ENCODE measurements around the gene LIFR. TPM values are rescaled to one million over a fixed set of nuclear protein-coding genes. Genes with fewer than 3 reads are reported as not detected.

Gene LIFR
- total RNA-seq, 1 donor from 2014 or later, result 16.0 TPM

DNA sequence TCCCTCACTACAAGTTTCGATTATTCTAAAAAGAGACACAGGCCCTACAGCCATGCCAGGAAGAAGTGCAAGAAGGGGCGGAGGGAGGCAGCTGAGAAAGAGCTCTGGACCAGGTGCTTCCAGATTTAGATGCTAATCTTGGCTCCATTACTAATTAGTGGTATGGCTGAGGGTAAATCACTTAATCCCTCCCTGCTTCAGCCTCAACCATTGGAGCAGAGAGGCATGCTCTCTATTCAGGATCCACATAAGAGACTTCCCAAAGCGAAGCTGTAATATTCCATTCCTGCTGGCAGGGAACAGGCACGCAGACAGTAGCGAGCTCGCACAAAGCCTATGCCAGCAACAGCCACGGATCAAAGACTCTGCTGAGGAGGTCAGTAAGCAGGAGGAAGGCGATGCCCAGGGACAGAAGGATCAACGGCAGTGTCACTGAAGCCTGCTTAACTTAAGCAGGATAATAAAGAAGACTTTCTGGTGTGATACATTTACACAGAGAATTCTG, 24.2 kb downstream of the LIFR start:
- Mint-ChIP-seq H3K4me3 (ENCODE audit: unreplicated experiment) (no peak overlapping the region), H3K36me3 (ENCODE audit: low read depth, unreplicated experiment) (peaks cover 8% of the 10 kb centered on the region), H3K27me3 (ENCODE audit: low read depth, unreplicated experiment) (no peaks in the 10 kb centered on the region), H3K4me1 (ENCODE audit: low read depth, unreplicated experiment) (peaks cover 11% of the 10 kb centered on the region), H3K9me3 (ENCODE audit: unreplicated experiment) (peaks cover 3% of the 10 kb centered on the region), H3K27ac (ENCODE audit: unreplicated experiment) (no peak overlapping the region)
- peaks cover 22% of the 10 kb centered on the region for H3K79me2 ChIP-seq (ENCODE audit: insufficient read depth, low read length)
- H3K9me3 ChIP-seq (ENCODE audit: insufficient read depth, low read depth, low read length), result peaks cover 5% of the 10 kb centered on the region
- no peak overlapping the region for H3K9ac ChIP-seq (ENCODE audit: low read length)
- no peak overlapping the region for H2AFZ ChIP-seq (ENCODE audit: low read depth, low read length)
- peaks cover 10% of the 10 kb centered on the region for H4K20me1 ChIP-seq (ENCODE audit: insufficient read depth, low read length)
- FAIRE-seq (no peak), DNase-seq (ENCODE audit: low read depth) (no peak)
- H3K4me2 ChIP-seq (ENCODE audit: low read length), result no peak overlapping the region
- H3K27ac ChIP-seq (ENCODE audit: low read depth, low read length), result no peak overlapping the region
- H3K27me3 ChIP-seq (ENCODE audit: insufficient read depth, low read length), result no peaks in the 10 kb centered on the region
- no peaks in the 10 kb centered on the region for H3K36me3 ChIP-seq (ENCODE audit: insufficient read depth, low read length)
- no peak for TF ChIP-seq EZH2 (IDR thresholded peaks at IDR 0.05; ENCODE audit: insufficient read depth, low read length)
- TF ChIP-seq, protein P1, sequence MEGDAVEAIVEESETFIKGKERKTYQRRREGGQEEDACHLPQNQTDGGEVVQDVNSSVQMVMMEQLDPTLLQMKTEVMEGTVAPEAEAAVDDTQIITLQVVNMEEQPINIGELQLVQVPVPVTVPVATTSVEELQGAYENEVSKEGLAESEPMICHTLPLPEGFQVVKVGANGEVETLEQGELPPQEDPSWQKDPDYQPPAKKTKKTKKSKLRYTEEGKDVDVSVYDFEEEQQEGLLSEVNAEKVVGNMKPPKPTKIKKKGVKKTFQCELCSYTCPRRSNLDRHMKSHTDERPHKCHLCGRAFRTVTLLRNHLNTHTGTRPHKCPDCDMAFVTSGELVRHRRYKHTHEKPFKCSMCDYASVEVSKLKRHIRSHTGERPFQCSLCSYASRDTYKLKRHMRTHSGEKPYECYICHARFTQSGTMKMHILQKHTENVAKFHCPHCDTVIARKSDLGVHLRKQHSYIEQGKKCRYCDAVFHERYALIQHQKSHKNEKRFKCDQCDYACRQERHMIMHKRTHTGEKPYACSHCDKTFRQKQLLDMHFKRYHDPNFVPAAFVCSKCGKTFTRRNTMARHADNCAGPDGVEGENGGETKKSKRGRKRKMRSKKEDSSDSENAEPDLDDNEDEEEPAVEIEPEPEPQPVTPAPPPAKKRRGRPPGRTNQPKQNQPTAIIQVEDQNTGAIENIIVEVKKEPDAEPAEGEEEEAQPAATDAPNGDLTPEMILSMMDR (IDR thresholded peaks at IDR 0.05; ENCODE audit: insufficient read depth, low read depth, low read length), result no peak
- H3K4me3 ChIP-seq (ENCODE audit: insufficient read depth, low read depth, low read length), result no peak overlapping the region
- no peaks in the 10 kb centered on the region for H3K4me1 ChIP-seq (ENCODE audit: insufficient read depth, low read length)

DNA sequence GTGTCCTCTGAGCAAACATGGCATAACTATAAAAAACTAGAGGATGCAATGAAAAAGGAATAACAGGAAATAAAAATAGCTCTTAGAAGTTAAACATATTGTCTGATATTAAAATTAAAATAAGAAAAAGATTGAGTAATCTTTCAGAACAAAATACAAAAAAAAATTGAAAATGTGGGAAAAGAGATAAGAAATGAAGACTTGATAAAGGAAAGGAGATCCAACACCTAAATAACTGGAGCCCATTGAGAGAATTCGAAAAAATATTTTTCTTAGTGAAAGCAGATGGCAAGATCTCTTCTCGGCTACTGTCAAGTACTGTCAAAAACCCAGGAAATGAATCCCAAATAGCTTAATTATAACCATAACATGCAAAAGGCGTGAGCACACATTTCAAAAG, 24.9 kb downstream of the LIFR start:
- no peak overlapping the region for H3K4me2 ChIP-seq (ENCODE audit: low read length)
- no peak for FAIRE-seq
- TF ChIP-seq EZH2 (IDR thresholded peaks at IDR 0.05; ENCODE audit: insufficient read depth, low read length), result no peak
- TF ChIP-seq, protein P1 (IDR thresholded peaks at IDR 0.05; ENCODE audit: insufficient read depth, low read depth, low read length), result no peak
- no peaks in the 10 kb centered on the region for H3K4me1 ChIP-seq (ENCODE audit: insufficient read depth, low read length)
- peaks cover 19% of the 10 kb centered on the region for H3K79me2 ChIP-seq (ENCODE audit: insufficient read depth, low read length)
- Mint-ChIP-seq H3K27ac (ENCODE audit: unreplicated experiment) (no peak overlapping the region), H3K4me3 (ENCODE audit: unreplicated experiment) (no peak overlapping the region), H3K4me1 (ENCODE audit: low read depth, unreplicated experiment) (peaks cover 8% of the 10 kb centered on the region), H3K27me3 (ENCODE audit: low read depth, unreplicated experiment) (no peaks in the 10 kb centered on the region), H3K36me3 (ENCODE audit: low read depth, unreplicated experiment) (peaks cover 11% of the 10 kb centered on the region), H3K9me3 (ENCODE audit: unreplicated experiment) (peaks cover 3% of the 10 kb centered on the region)
- DNase-seq (ENCODE audit: low read depth), result no peak
- no peaks in the 10 kb centered on the region for H3K36me3 ChIP-seq (ENCODE audit: insufficient read depth, low read length)
- no peak overlapping the region for H3K4me3 ChIP-seq (ENCODE audit: insufficient read depth, low read depth, low read length)
- H3K9me3 ChIP-seq (ENCODE audit: insufficient read depth, low read depth, low read length), result peaks cover 5% of the 10 kb centered on the region
- H3K9ac ChIP-seq (ENCODE audit: low read length), result no peak overlapping the region
- H2AFZ ChIP-seq (ENCODE audit: low read depth, low read length), result no peak overlapping the region
- peaks cover 10% of the 10 kb centered on the region for H4K20me1 ChIP-seq (ENCODE audit: insufficient read depth, low read length)
- H3K27ac ChIP-seq (ENCODE audit: low read depth, low read length), result no peak overlapping the region
- no peaks in the 10 kb centered on the region for H3K27me3 ChIP-seq (ENCODE audit: insufficient read depth, low read length)

DNA sequence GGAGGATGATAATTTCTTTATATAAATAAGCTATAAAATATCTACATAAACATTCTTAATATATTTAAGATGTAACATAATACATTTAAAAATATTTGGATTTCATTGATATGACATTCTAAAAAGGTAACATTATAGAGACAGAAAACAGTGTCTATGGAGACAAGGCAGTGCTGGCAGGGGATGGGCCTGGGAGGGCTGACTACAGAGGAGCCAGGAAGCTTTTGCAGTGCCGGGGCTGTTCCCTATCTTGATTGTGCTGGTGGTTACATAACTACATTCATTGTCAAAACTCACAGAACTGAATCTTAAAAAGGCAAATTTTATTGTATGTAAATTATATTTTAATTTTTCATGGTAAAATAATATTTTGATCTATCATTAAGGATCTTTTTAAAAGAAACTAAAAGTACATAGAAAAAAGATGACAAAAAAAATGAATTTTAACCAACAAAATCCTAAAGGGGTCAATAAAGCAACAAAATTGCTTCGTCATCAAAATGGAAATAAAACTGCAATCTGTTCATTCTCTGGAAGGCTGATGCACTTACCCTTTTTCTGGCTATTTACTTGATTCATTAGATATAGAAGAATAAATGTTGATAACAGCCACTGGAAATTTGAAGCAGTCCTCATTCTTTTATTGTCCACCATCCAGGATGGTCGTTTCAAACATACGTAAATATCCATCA, 26.3 kb downstream of the LIFR start:
- Mint-ChIP-seq H3K36me3 (ENCODE audit: low read depth, unreplicated experiment) (peaks cover 12% of the 10 kb centered on the region), H3K4me1 (ENCODE audit: low read depth, unreplicated experiment) (peaks cover 8% of the 10 kb centered on the region), H3K27me3 (ENCODE audit: low read depth, unreplicated experiment) (no peaks in the 10 kb centered on the region), H3K27ac (ENCODE audit: unreplicated experiment) (no peak overlapping the region), H3K4me3 (ENCODE audit: unreplicated experiment) (no peak overlapping the region), H3K9me3 (ENCODE audit: unreplicated experiment) (peaks cover 3% of the 10 kb centered on the region)
- Histone ChIP-seq H3K79me2 (ENCODE audit: insufficient read depth, low read length) (peaks cover 9% of the 10 kb centered on the region), H3K4me2 (ENCODE audit: low read length) (no peak overlapping the region), H3K4me1 (ENCODE audit: insufficient read depth, low read length) (no peaks in the 10 kb centered on the region), H3K4me3 (ENCODE audit: insufficient read depth, low read depth, low read length) (no peak overlapping the region), H3K27me3 (ENCODE audit: insufficient read depth, low read length) (no peaks in the 10 kb centered on the region), H2AFZ (ENCODE audit: low read depth, low read length) (no peak overlapping the region), H3K9me3 (ENCODE audit: insufficient read depth, low read depth, low read length) (peaks cover 5% of the 10 kb centered on the region), H4K20me1 (ENCODE audit: insufficient read depth, low read length) (no peaks in the 10 kb centered on the region), H3K9ac (ENCODE audit: low read length) (no peak overlapping the region), H3K27ac (ENCODE audit: low read depth, low read length) (no peak overlapping the region), H3K36me3 (ENCODE audit: insufficient read depth, low read length) (no peaks in the 10 kb centered on the region)
- DNase-seq (ENCODE audit: low read depth) (no peak), FAIRE-seq (no peak)
- TF ChIP-seq, protein P1 (IDR thresholded peaks at IDR 0.05; ENCODE audit: insufficient read depth, low read depth, low read length), result no peak
- TF ChIP-seq EZH2 (IDR thresholded peaks at IDR 0.05; ENCODE audit: insufficient read depth, low read length), result no peak
